Tibial nerve (tissue), 4 donors: Measurements from ENCODE around the gene SOHLH2. TPM values are rescaled to one million over a fixed set of nuclear protein-coding genes. Genes with fewer than 3 reads are reported as not detected.

Source experiments
- DNase-seq, 2 donors: peaks; one replicate each; pipeline ENCODE4 v3.0.0-alpha.2; 2019; ENCODE audit warnings: low spot score in 2 of 2
- H3K27ac ChIP-seq, 4 donors: fragments of 200-600 bp; sonication (generic) in 3 of 4; one replicate each; pipeline ENCODE4 v1.5.1; 2017 to 2019; ENCODE audit warnings: mild to moderate bottlenecking in 1 of 4
- H3K27me3 ChIP-seq, 2 donors: fragments of 200-600 bp; sonication (generic) in 1 of 2; one replicate each; pipeline versions ENCODE4 v1.5.1 to v1.6.0; 2017 to 2019
- H3K36me3 ChIP-seq, 3 donors: fragments of 200-600 bp; sonication (generic); one replicate each; pipeline ENCODE4 v1.5.1; 2018 to 2019
- H3K4me1 ChIP-seq, 4 donors: fragments of 200-600 bp; sonication (generic) in 3 of 4; one replicate each; pipeline ENCODE4 v1.5.1; 2017 to 2019
- H3K4me3 ChIP-seq, 4 donors: fragments of 200-600 bp; sonication (generic) in 3 of 4; one replicate each; pipeline ENCODE4 v1.5.1; 2017 to 2019; ENCODE audit warnings: mild to moderate bottlenecking in 1 of 4, moderate library complexity in 1 of 4
- H3K9me3 ChIP-seq, 4 donors: fragments of 200-600 bp; sonication (generic) in 3 of 4; one replicate each; pipeline ENCODE4 v1.5.1; 2017 to 2019
- EP300 ChIP-seq, 2 donors: sonication (generic); formaldehyde crosslinking; IDR thresholded peaks; one replicate each; pipeline ENCODE4 v1.6.1; 2017; ENCODE audit warnings: antibody characterized with exemption in 2 of 2, mild to moderate bottlenecking in 1 of 2
- POLR2A ChIP-seq, 2 donors: fragments of 450-650 bp; IDR thresholded peaks; one replicate each; pipeline ENCODE4 v1.6.1; 2017; ENCODE audit warnings: antibody characterized with exemption in 2 of 2, mild to moderate bottlenecking in 2 of 2, moderate library complexity in 2 of 2
- WGBS, 2 donors: methylation state at CpG; one replicate each; pipeline ENCODE4 v1.1.5; 2018; 5-methylcytosine and 5-hydroxymethylcytosine counted together
- total RNA-seq, 4 donors: library from RNA; depleted of rRNA; stranded (reverse); fragments of >200 nt; gene quantifications; one replicate each; pipeline ENCODE4 v1.1.0, GENCODE V29; 2016
- TF ChIP-seq, protein P1 (sequence below), 5 experiments: fragments of 200-600 bp in 3 of 5; fragments of 450-650 bp in 2 of 5; sonication (generic) in 3 of 5; IDR thresholded peaks; one replicate each; pipeline ENCODE4 v1.5.1; 2016 to 2019; ENCODE audit warnings: antibody characterized with exemption in 5 of 5, mild to moderate bottlenecking in 3 of 5, moderate library complexity in 2 of 5

Gene SOHLH2
- total RNA-seq, 4 donors from 2014 or later: 0.20 TPM; not detected in 3

DNA sequence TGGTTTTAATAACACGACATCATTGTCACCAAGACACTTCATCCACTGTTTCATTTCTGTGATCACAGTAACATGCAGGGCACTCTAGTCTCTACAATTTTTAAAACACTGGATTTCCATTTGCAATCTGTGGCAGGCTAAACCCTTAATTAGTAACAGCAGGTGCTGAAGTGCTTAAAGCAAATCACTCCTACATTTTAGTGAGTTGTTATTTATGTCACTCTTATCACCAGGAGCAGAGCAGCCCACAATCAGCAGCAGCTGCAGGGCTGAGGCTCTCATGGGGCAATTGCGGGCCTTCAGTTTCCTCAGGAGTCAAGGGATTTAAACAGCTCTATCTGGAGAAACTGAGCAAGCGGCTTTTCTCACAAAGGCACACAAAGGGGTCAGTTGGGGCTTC, 1.6 kb downstream of the SOHLH2 start:
- no peaks in the 10 kb centered on the region for H3K4me1 ChIP-seq
- peaks cover 0 to 6% (median 0%) of the 10 kb centered on the region in 4 donors for H3K9me3 ChIP-seq
- WGBS, 2 donors: 73 to 79% methylated on average over 3 of the region's 3 CpGs
- no peak overlapping the region for H3K27ac ChIP-seq
- no peaks in the 10 kb centered on the region for H3K27me3 ChIP-seq
- TF ChIP-seq, protein P1, sequence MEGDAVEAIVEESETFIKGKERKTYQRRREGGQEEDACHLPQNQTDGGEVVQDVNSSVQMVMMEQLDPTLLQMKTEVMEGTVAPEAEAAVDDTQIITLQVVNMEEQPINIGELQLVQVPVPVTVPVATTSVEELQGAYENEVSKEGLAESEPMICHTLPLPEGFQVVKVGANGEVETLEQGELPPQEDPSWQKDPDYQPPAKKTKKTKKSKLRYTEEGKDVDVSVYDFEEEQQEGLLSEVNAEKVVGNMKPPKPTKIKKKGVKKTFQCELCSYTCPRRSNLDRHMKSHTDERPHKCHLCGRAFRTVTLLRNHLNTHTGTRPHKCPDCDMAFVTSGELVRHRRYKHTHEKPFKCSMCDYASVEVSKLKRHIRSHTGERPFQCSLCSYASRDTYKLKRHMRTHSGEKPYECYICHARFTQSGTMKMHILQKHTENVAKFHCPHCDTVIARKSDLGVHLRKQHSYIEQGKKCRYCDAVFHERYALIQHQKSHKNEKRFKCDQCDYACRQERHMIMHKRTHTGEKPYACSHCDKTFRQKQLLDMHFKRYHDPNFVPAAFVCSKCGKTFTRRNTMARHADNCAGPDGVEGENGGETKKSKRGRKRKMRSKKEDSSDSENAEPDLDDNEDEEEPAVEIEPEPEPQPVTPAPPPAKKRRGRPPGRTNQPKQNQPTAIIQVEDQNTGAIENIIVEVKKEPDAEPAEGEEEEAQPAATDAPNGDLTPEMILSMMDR (IDR thresholded peaks at IDR 0.05): no peak
- TF ChIP-seq EP300 (IDR thresholded peaks at IDR 0.05) (no peak), POLR2A (IDR thresholded peaks at IDR 0.05) (no peak)
- no peak overlapping the region for H3K4me3 ChIP-seq
- H3K36me3 ChIP-seq: no peaks in the 10 kb centered on the region
- no peak for DNase-seq

DNA sequence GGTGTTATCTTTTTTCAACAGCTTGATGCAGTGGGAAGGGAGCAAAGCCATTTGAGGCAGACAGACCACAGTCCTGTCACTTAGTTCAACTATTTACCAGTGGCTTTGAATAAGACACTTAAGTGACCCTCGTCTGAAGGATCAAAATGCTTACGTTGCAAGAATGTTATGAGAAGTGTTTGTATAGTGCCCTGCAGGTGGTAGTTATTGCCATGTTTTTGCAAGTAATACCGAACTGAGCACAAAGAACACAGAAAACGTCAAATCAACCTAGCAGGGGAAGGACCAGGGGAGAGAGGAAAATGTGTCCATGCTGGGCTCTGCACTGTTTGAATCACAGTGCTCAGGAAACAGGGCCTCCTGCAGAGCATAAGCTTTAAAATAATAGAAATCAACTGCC, 2.8 kb downstream of the SOHLH2 start:
- 72% methylated on average over 4 of the region's 4 CpGs for WGBS, 2 donors
- TF ChIP-seq EP300 (IDR thresholded peaks at IDR 0.05) (no peak), POLR2A (IDR thresholded peaks at IDR 0.05) (no peak)
- TF ChIP-seq, protein P1 (IDR thresholded peaks at IDR 0.05): no peak
- Histone ChIP-seq H3K27me3 (no peaks in the 10 kb centered on the region), H3K36me3 (no peaks in the 10 kb centered on the region), H3K4me3 (no peak overlapping the region), H3K27ac (no peak overlapping the region), H3K9me3 (peaks cover 0 to 6% (median 0%) of the 10 kb centered on the region in 4 donors), H3K4me1 (no peaks in the 10 kb centered on the region)
- DNase-seq: no peak

DNA sequence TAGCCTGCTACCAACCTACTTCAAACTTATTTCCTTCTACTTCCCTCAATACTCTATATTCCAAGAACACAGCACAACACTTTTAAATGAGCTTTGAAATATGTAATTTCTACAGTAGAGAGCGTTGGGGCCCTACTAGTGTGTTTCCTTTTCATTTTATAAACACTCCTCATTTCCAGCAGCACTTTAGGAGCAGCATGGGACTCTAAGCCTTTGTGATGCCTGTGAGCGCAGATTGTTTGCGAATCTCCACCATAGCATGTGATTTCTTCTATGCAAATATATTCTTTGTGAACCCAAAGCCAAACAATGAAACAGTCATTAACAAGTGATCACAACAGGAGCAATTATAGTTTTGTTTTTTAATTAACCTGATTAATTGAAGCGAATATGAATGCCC, 3.6 kb downstream of the SOHLH2 start:
- no peak overlapping the region for H3K4me3 ChIP-seq
- H3K4me1 ChIP-seq: no peaks in the 10 kb centered on the region
- H3K27ac ChIP-seq: no peak overlapping the region
- peaks cover 0 to 6% (median 0%) of the 10 kb centered on the region in 4 donors for H3K9me3 ChIP-seq
- TF ChIP-seq, protein P1 (IDR thresholded peaks at IDR 0.05): no peak
- TF ChIP-seq POLR2A (IDR thresholded peaks at IDR 0.05) (no peak), EP300 (IDR thresholded peaks at IDR 0.05) (no peak)
- no peaks in the 10 kb centered on the region for H3K36me3 ChIP-seq
- whole genome bisulfite sequencing, 2 donors: 91% methylated on average over 4 of the region's 4 CpGs
- no peaks in the 10 kb centered on the region for H3K27me3 ChIP-seq
- DNase-seq: no peak

DNA sequence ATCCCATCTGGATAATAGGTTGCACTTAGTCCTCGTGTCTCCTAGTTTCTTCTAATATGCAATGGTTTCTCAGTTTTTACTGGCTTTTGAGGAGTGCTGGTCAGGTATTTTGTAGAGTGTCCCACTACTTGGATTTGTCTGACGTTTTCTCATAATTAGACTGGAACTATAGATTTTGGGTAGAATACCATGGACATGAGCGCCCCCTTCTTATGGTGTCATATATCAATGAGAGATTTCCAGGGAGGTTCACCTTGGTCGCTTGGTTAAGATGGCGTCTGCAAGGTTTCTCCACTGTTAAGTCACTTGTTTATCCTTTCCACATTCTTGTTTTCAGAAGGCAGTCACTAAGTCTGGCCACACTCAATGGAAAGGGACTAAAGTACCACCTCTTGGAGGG, 6.7 kb downstream of the SOHLH2 start:
- no peak for DNase-seq
- no peak overlapping the region for H3K27ac ChIP-seq
- TF ChIP-seq, protein P1 (IDR thresholded peaks at IDR 0.05): no peak
- TF ChIP-seq POLR2A (IDR thresholded peaks at IDR 0.05) (no peak), EP300 (IDR thresholded peaks at IDR 0.05) (no peak)
- no peaks in the 10 kb centered on the region for H3K36me3 ChIP-seq
- WGBS, 2 donors: 88 to 90% methylated on average over 5 of the region's 5 CpGs
- H3K27me3 ChIP-seq: no peaks in the 10 kb centered on the region
- no peaks in the 10 kb centered on the region for H3K9me3 ChIP-seq
- no peak overlapping the region for H3K4me3 ChIP-seq
- H3K4me1 ChIP-seq: no peaks in the 10 kb centered on the region

DNA sequence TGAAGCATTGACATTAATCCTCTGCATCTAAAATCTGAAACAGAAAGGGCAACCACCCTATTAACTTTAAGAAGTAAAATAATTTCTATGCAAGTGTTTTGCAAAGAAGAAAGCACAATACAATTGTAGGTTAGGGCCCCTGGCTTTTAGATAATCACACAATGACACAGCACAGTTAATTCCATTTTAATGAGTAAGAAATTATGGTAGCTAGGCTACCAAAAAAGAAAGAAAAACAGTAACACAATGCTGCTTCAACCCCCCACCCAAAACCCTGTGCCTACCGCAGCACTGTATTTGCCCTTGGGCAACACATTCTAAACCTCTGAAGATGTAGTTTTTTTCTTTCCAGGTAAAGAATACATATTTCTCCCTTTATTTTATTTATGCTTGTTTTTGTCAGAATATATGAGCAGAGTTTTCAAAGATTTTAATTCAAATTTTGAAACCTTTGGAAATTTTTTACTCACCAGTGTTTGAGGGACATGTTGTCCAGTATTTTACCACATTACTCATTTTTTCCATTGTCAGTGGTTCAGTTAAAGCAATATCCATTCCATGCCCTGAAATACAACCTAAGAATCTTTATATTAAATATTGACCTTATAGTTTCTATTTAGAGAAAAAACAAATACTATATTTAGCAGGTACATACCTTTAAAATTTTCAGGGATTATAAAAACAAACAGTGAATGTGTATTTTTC, 21.1 kb downstream of the SOHLH2 start:
- WGBS, 2 donors: 49 to 55% methylated on average over 1 of the region's 1 CpG
- Histone ChIP-seq H3K27me3 (no peaks in the 10 kb centered on the region), H3K4me3 (no peak overlapping the region), H3K36me3 (no peaks in the 10 kb centered on the region), H3K9me3 (no peaks in the 10 kb centered on the region), H3K4me1 (no peaks in the 10 kb centered on the region), H3K27ac (no peak overlapping the region)
- no peak for DNase-seq
- TF ChIP-seq, protein P1 (IDR thresholded peaks at IDR 0.05): no peak
- TF ChIP-seq EP300 (IDR thresholded peaks at IDR 0.05) (no peak), POLR2A (IDR thresholded peaks at IDR 0.05) (no peak)
